MCF 10A (cell line): Measurements from ENCODE around the gene TRIM59. TPM values are rescaled to one million over a fixed set of nuclear protein-coding genes. Genes with fewer than 3 reads are reported as not detected.
"Not testable (repeated sequence)": the region's sequence is repeated elsewhere in the genome, so short reads cannot be mapped to it uniquely, and the experiment has no call there.

Experiments used
- BruUV-seq: library from RNA; stranded (reverse); fragments of 400-500 nt; replicated peaks from 2 replicates; lab custom pipeline; 2021; lab: Mats Ljungman, UMichigan
- CTCF ChIA-PET: fragments of 300-600 bp; sonication (Branson Sonifier 250); formaldehyde crosslinking; extraction: SDS; loops from one replicate; lab custom pipeline; 2021; ENCODE audit warnings: antibody characterized with exemption, inconsistent platforms; lab: Yijun Ruan, JAX
- POLR2A ChIA-PET: fragments of 300-600, 350-650 bp; sonication (Branson Sonifier 250); formaldehyde crosslinking; extraction: SDS; loops from one replicate; lab custom pipeline; 2020; ENCODE audit warnings: antibody characterized with exemption, inconsistent platforms; lab: Yijun Ruan, JAX
- DNase-seq: peaks from one replicate; pipeline ENCODE4 v3.0.0-alpha.2; 2018; ENCODE audit not compliant: unreplicated experiment
- H3K27ac Mint-ChIP-seq: one replicate; pipeline ENCODE4 v1.8.0; 2022; ENCODE audit warnings: mild to moderate bottlenecking, low read depth, mixed read lengths; ENCODE audit not compliant: unreplicated experiment
- H3K27me3 Mint-ChIP-seq: one replicate; pipeline ENCODE4 v1.8.0; 2022; ENCODE audit warnings: mixed read lengths; ENCODE audit not compliant: insufficient read depth, unreplicated experiment
- H3K36me3 Mint-ChIP-seq: one replicate; pipeline ENCODE4 v1.8.0; 2022; ENCODE audit warnings: mild to moderate bottlenecking, moderate library complexity, mixed read lengths; ENCODE audit not compliant: insufficient read depth, unreplicated experiment
- H3K4me1 Mint-ChIP-seq: one replicate; pipeline ENCODE4 v1.8.0; 2022; ENCODE audit warnings: mixed read lengths; ENCODE audit not compliant: insufficient read depth, unreplicated experiment
- H3K4me3 Mint-ChIP-seq: one replicate; pipeline ENCODE4 v1.8.0; 2022; ENCODE audit warnings: mild to moderate bottlenecking, moderate library complexity, mixed read lengths; ENCODE audit not compliant: unreplicated experiment
- H3K9me3 Mint-ChIP-seq: one replicate; pipeline ENCODE4 v1.8.0; 2022; ENCODE audit warnings: mixed read lengths; ENCODE audit not compliant: unreplicated experiment
- intact Hi-C: fragments of 100-400 bp; cut with micrococcal nuclease; formaldehyde crosslinking; loops from 2 replicates; pipeline ENCODE4 v1.14.1; 2022
- total RNA-seq: library from RNA; stranded (reverse); gene quantifications from 2 replicates; pipeline ENCODE4 v1.2.3, GENCODE V29; 2022
- TF ChIP-seq, protein P1 (sequence below): fragments of 200-600 bp; IDR thresholded peaks from one replicate; pipeline ENCODE4 v1.8.0; 2022; ENCODE audit warnings: antibody characterized with exemption, mild to moderate bottlenecking; ENCODE audit not compliant: unreplicated experiment

TRIM59 gene
- total RNA-seq, 1 experiment from 2014 or later: 15.1 TPM

GRCh38 chr3:160458151-160458550, 8.6 kb upstream of the TRIM59 start:
- H3K36me3 Mint-ChIP-seq: no peaks in the 10 kb centered on the region
- CTCF ChIA-PET: interaction anchor here (0.7 kb wide), 1 partner anchor 54 kb away, joined by 3 read pairs; no protein-coding TSS in a partner anchor
- H3K27ac Mint-ChIP-seq: no peak overlapping the region
- intact Hi-C loops: no loop called here
- no TSS peak for BruUV-seq
- no peaks in the 10 kb centered on the region for H3K9me3 Mint-ChIP-seq
- POLR2A ChIA-PET: interaction anchor here (1.5 kb wide), 1 partner anchor 10 kb away, joined by 3 read pairs; no protein-coding TSS in a partner anchor
- DNase-seq: no peak
- TF ChIP-seq, protein P1, sequence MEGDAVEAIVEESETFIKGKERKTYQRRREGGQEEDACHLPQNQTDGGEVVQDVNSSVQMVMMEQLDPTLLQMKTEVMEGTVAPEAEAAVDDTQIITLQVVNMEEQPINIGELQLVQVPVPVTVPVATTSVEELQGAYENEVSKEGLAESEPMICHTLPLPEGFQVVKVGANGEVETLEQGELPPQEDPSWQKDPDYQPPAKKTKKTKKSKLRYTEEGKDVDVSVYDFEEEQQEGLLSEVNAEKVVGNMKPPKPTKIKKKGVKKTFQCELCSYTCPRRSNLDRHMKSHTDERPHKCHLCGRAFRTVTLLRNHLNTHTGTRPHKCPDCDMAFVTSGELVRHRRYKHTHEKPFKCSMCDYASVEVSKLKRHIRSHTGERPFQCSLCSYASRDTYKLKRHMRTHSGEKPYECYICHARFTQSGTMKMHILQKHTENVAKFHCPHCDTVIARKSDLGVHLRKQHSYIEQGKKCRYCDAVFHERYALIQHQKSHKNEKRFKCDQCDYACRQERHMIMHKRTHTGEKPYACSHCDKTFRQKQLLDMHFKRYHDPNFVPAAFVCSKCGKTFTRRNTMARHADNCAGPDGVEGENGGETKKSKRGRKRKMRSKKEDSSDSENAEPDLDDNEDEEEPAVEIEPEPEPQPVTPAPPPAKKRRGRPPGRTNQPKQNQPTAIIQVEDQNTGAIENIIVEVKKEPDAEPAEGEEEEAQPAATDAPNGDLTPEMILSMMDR: no peak
- no peaks in the 10 kb centered on the region for H3K4me1 Mint-ChIP-seq
- peaks cover 14% of the 10 kb centered on the region for H3K27me3 Mint-ChIP-seq
- H3K4me3 Mint-ChIP-seq: no peak overlapping the region

GRCh38 chr3:160455846-160456245, 6.3 kb upstream of the TRIM59 start:
- TF ChIP-seq, protein P1: no peak
- no peak for DNase-seq
- ChIA-PET POLR2A (no interaction called here), CTCF (no interaction called here)
- Mint-ChIP-seq H3K4me3 (no peak overlapping the region), H3K27ac (no peak overlapping the region), H3K9me3 (no peaks in the 10 kb centered on the region), H3K36me3 (no peaks in the 10 kb centered on the region), H3K27me3 (peaks cover 14% of the 10 kb centered on the region), H3K4me1 (no peaks in the 10 kb centered on the region)
- intact Hi-C loops: no loop called here
- no TSS peak for BruUV-seq

DNA sequence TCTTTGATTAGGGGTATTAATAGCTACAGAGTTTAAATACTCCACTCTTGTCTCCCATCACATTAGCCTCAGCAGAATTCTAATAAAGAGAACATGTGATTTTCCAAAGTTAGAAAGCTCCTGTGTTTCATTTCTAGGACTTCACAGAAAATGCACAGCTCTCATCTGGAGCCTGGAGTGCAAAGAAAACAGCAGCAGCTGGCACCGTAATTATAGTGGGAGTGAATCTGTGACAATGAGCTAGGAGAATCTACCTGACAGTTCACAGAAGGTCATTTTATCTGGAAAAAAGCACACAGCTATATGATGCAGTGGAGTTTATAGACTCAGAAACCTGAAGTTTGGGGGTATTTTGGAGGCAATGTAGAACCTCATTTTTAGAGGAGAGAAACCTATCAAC, 5.4 kb upstream of the TRIM59 start:
- CTCF ChIA-PET: interaction anchor here (0.8 to 1.0 kb wide), 2 partner anchors 10 to 41 kb away, joined by 3 to 4 read pairs; no protein-coding TSS in a partner anchor
- POLR2A ChIA-PET: no interaction called here
- no peak overlapping the region for H3K27ac Mint-ChIP-seq

DNA sequence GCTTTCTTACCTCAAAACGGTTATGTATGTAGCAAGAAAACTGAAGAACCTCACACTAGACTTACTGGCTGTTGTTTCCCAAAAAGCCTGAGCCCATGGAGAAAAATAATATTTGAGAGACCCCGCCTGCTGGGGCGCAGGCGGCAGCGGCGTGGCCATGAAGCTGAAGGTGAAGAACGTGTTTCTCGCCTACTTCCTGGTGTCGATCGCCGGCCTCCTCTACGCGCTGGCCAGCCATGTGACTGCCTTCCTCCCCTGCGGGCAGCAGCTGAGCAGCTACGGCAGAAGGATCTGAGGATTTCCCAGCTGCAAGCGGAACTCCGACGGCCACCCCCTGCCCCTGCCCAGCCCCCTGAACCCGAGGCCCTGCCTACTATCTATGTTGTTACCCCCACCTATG, 2.7 kb upstream of the TRIM59 start:
- H3K27ac Mint-ChIP-seq, BruUV-seq, H3K36me3 Mint-ChIP-seq, intact Hi-C loops, H3K4me3 Mint-ChIP-seq, H3K27me3 Mint-ChIP-seq, H3K9me3 Mint-ChIP-seq, H3K4me1 Mint-ChIP-seq, DNase-seq: not testable (repeated sequence)
- CTCF ChIA-PET: interaction anchor here (0.9 kb wide), 1 partner anchor 35 kb away, joined by 3 read pairs; no protein-coding TSS in a partner anchor
- POLR2A ChIA-PET: interaction anchor here (1.2 kb wide), 1 partner anchor 10 kb away, joined by 3 read pairs; no protein-coding TSS in a partner anchor

More for the DNA sequence above, 5.4 kb upstream of the TRIM59 start:
- peaks cover 14% of the 10 kb centered on the region for H3K27me3 Mint-ChIP-seq
- H3K4me3 Mint-ChIP-seq: no peak overlapping the region
- no peak for DNase-seq
- intact Hi-C loops: no loop called here
- H3K4me1 Mint-ChIP-seq: no peaks in the 10 kb centered on the region
- H3K9me3 Mint-ChIP-seq: no peaks in the 10 kb centered on the region
- TF ChIP-seq, protein P1: no peak
- no peaks in the 10 kb centered on the region for H3K36me3 Mint-ChIP-seq
- BruUV-seq: no TSS peak
